Upper lobe of left lung (tissue), 4 donors: Measurements from ENCODE around the gene GATA5.

Source experiments
- CTCF ChIP-seq, 6 experiments: fragments of 450-650 bp in 4 of 6; fragments of 200-600 bp in 2 of 6; sonication (generic) in 2 of 6; IDR thresholded peaks; one replicate each; pipeline ENCODE4 v1.5.1; 2016 to 2019; ENCODE audit warnings: antibody characterized with exemption in 6 of 6
- EP300 ChIP-seq, 4 donors: sonication (generic); formaldehyde crosslinking; IDR thresholded peaks; one replicate each; pipeline ENCODE4 v1.5.1; 2017; ENCODE audit warnings: antibody characterized with exemption in 4 of 4, control low read depth in 2 of 4
- POLR2A ChIP-seq, 4 donors: fragments of 450-650 bp; IDR thresholded peaks; one replicate each; pipeline ENCODE4 v1.5.1; 2016 to 2017; ENCODE audit warnings: antibody characterized with exemption in 4 of 4, mild to moderate bottlenecking in 2 of 4
- POLR2AphosphoS5 ChIP-seq, 2 donors: sonication (generic); formaldehyde crosslinking; IDR thresholded peaks; one replicate each; pipeline ENCODE4 v1.5.1; 2017; ENCODE audit warnings: antibody characterized with exemption in 2 of 2

GRCh38 chr20:62486484-62486883 lies 10.7 kb upstream of the GATA5 start:
- TF ChIP-seq POLR2A (IDR thresholded peaks at IDR 0.05) (no peak), POLR2AphosphoS5 (IDR thresholded peaks at IDR 0.05) (no peak), CTCF (IDR thresholded peaks at IDR 0.05) (no peak), EP300 (IDR thresholded peaks at IDR 0.05) (no peak)
